ENCODE results near the gene TMC3.

TMC3 gene

DNA sequence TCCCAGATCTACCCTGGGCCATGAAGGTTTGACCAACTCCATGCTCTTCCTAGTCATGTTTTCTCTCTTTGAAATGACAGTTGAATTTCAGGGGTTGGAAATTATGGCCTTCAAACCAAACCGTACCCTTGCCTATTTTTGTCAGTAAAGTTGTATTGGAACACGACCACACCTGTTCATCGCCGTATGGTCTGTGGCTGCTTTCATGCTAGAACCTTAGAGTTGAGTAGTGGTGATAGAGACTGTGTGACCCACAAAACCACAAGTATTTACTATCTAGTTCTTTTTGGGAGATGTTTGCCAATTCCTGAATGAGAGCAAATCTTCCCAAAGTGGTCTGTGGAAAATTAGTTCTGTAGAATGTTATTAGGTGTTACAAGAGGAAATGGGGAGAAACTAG lies 26.1 kb downstream of the TMC3 start:
- no peaks in the 10 kb centered on the region for H3K4me1 ChIP-seq (ENCODE audit: control insufficient read depth, insufficient read depth, low read length, poor library complexity, severe bottlenecking)
- H3K27ac ChIP-seq (ENCODE audit: low read depth, low read length, severe bottlenecking) = no peak overlapping the region
- H3K4me3 ChIP-seq (ENCODE audit: extremely low read depth, insufficient read depth, low read length, poor library complexity, severe bottlenecking) = no peak overlapping the region
- no peaks in the 10 kb centered on the region for H3K36me3 ChIP-seq (ENCODE audit: control insufficient read depth, insufficient read depth, low read length)
- H3K9me3 ChIP-seq (ENCODE audit: control insufficient read depth, low read length) = no peaks in the 10 kb centered on the region
- WGBS, 2 experiments (ENCODE audit: insufficient coverage in 2 of 2) = 94% methylated on average over 3 of the region's 4 CpGs; no CpG with 5 or more reads in 1 of the 2 experiments

DNA sequence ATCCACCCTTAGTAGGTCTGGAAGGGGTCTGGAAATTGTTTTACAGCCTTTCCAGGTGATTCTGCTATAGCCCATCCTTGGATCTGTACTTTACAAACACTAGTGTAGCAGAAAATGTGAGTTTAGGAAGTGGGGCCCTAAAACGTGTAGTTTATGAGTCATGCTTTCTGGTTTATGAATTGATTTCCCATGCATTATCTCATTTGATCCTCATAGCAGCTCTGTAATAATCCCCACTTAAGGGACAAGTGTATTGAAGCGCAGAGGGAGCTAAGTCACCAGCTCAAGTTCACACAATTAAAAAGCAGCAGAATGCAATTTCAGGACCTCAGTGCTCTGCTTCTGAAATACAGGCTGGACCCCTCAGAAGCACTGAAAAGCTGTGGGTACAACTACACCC lies 27.4 kb downstream of the TMC3 start:
- H3K27ac ChIP-seq (ENCODE audit: low read depth, low read length, severe bottlenecking) = no peak overlapping the region
- 100% methylated on average over 1 of the region's 2 CpGs; no CpG with 5 or more reads in 1 of the 2 experiments for WGBS, 2 experiments (ENCODE audit: insufficient coverage in 2 of 2)
- no peaks in the 10 kb centered on the region for H3K36me3 ChIP-seq (ENCODE audit: control insufficient read depth, insufficient read depth, low read length)
- H3K4me3 ChIP-seq (ENCODE audit: extremely low read depth, insufficient read depth, low read length, poor library complexity, severe bottlenecking) = no peak overlapping the region
- no peaks in the 10 kb centered on the region for H3K9me3 ChIP-seq (ENCODE audit: control insufficient read depth, low read length)
- H3K4me1 ChIP-seq (ENCODE audit: control insufficient read depth, insufficient read depth, low read length, poor library complexity, severe bottlenecking) = no peaks in the 10 kb centered on the region

DNA sequence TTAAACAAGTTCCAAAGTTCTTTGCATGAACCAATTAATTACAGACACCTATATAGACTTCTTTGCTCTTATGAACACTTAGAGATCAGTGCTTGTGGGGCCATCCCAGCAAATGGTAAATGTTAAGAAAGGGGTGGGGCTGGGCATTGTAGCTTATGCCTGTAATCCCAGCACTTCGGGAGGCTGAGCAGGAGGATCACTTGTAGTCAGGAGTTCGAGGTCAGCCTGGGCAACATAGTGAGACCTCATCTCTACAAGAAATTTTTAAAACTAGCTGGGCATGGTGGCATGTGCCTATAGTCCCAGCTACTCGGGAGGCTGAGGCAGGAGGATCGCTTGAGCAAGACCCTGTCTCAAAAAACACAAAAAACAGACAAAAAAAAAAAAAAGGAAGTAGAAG lies 30.6 kb downstream of the TMC3 start:
- H3K4me3 ChIP-seq (ENCODE audit: extremely low read depth, insufficient read depth, low read length, poor library complexity, severe bottlenecking) = no peak overlapping the region
- no peaks in the 10 kb centered on the region for H3K36me3 ChIP-seq (ENCODE audit: control insufficient read depth, insufficient read depth, low read length)
- H3K27ac ChIP-seq (ENCODE audit: low read depth, low read length, severe bottlenecking) = no peak overlapping the region
- no peaks in the 10 kb centered on the region for H3K9me3 ChIP-seq (ENCODE audit: control insufficient read depth, low read length)
- H3K4me1 ChIP-seq (ENCODE audit: control insufficient read depth, insufficient read depth, low read length, poor library complexity, severe bottlenecking) = no peaks in the 10 kb centered on the region
- WGBS, 2 experiments (ENCODE audit: insufficient coverage in 2 of 2) = 93 to 95% methylated on average over 3 of the region's 4 CpGs

DNA sequence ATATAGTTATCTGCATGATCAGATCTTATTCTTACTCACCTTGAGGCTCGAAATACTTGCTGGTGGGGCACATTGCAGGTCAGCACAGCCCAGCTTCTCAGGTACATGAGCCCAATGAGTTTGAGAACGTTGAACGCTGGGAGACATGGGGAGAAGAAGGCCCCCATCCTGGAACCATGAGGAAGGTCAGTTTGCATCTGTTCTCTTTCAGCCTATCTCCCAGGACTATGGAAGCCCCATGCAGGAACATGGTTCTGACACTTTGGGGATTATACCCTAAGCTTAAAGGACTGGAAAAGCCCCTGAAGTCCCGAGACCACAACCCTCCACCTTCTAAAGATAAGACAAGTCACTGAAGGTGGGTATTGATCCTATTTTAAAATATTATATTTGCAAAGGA lies 32.7 kb downstream of the TMC3 start:
- Histone ChIP-seq H3K36me3 (ENCODE audit: control insufficient read depth, insufficient read depth, low read length) (no peaks in the 10 kb centered on the region), H3K4me1 (ENCODE audit: control insufficient read depth, insufficient read depth, low read length, poor library complexity, severe bottlenecking) (no peaks in the 10 kb centered on the region), H3K27ac (ENCODE audit: low read depth, low read length, severe bottlenecking) (no peak overlapping the region), H3K9me3 (ENCODE audit: control insufficient read depth, low read length) (no peaks in the 10 kb centered on the region), H3K4me3 (ENCODE audit: extremely low read depth, insufficient read depth, low read length, poor library complexity, severe bottlenecking) (no peak overlapping the region)
- WGBS, 2 experiments (ENCODE audit: insufficient coverage in 2 of 2) = 58 to 100% methylated on average over 2 to 3 of the region's 4 CpGs

DNA sequence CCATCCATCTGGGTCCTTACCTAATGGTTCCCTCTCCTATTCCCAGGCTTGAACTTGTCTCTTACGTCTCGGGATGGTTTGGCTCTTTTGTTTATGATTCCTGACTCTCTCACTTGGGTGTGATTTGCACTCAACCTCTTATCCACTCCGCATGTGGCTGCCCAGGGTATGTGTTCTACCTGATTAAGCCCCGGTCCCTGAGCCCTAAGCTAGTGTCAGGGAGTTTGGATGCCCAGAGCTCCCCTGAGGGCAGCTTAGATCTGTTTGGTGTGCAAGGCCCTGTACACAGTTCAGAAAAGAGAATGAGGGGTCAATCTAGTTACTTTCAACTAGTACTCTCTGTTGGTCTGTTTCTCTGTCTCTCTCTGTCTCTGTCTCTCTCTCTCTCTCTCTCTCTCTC lies 34.2 kb downstream of the TMC3 start:
- H3K36me3 ChIP-seq (ENCODE audit: control insufficient read depth, insufficient read depth, low read length) = no peaks in the 10 kb centered on the region
- no peak overlapping the region for H3K27ac ChIP-seq (ENCODE audit: low read depth, low read length, severe bottlenecking)
- H3K4me3 ChIP-seq (ENCODE audit: extremely low read depth, insufficient read depth, low read length, poor library complexity, severe bottlenecking) = no peak overlapping the region
- WGBS, 2 experiments (ENCODE audit: insufficient coverage in 2 of 2) = 81 to 83% methylated on average over 4 of the region's 4 CpGs
- H3K4me1 ChIP-seq (ENCODE audit: control insufficient read depth, insufficient read depth, low read length, poor library complexity, severe bottlenecking) = no peaks in the 10 kb centered on the region
- no peaks in the 10 kb centered on the region for H3K9me3 ChIP-seq (ENCODE audit: control insufficient read depth, low read length)

DNA sequence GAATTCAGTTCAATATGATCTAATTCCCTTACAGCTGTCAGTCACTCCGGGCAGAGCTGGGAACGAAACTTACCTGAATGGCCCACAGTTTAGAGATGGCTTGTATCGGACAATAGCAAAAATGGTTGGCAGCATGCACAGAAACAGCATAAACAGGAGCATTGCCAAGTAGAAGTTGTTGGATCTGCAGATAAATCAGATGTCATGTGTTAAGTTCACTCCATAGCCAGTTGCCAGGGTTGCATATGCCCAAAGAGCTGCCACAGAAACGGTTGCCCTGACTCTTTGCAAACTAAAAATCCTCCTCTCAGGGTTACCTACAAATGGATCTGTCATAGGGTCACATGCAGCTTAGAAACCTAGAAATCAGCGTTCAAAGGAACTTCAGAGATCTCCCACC lies 34.7 kb downstream of the TMC3 start:
- 83 to 95% methylated on average over 5 of the region's 5 CpGs for WGBS, 2 experiments (ENCODE audit: insufficient coverage in 2 of 2)
- no peaks in the 10 kb centered on the region for H3K36me3 ChIP-seq (ENCODE audit: control insufficient read depth, insufficient read depth, low read length)
- H3K4me3 ChIP-seq (ENCODE audit: extremely low read depth, insufficient read depth, low read length, poor library complexity, severe bottlenecking) = no peak overlapping the region
- H3K4me1 ChIP-seq (ENCODE audit: control insufficient read depth, insufficient read depth, low read length, poor library complexity, severe bottlenecking) = no peaks in the 10 kb centered on the region
- no peaks in the 10 kb centered on the region for H3K9me3 ChIP-seq (ENCODE audit: control insufficient read depth, low read length)
- no peak overlapping the region for H3K27ac ChIP-seq (ENCODE audit: low read depth, low read length, severe bottlenecking)

DNA sequence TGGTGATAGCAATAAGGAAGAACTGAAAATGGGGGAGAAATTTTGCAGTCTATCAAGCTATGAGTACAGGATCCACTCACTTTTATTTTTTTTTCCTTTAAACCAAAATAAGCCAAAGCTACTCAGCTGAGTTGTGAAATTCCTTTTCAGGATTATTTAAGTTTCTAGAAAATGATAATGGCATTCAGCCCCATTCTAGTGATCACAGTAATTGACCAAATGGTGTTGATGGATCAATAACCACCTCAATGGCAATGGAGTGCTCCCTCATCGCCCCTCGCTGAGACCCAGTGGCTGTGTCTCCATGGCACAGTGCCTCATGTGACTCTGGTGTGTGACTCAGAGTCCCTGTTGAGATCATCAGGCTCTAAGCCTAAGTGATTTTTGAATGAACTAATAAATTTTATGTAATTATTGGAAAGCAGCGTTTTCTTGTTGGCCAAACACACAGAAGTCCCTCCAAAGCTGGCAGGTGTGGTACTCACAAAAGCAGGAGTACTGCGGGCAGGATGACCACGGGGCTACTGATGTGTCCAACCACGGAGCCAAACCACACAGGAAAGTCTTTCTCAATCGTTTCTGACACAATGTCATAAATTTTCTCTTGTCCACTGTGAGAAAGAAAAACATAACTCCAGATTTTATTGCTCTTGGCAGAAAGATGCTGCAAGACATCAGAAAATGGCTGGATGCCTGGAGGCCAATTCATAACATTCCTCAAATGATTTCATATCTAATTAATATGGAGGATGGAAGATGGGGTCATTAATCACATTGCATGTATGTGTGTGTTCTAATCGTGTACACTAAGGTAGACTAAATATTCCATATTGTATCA lies 35.6 kb downstream of the TMC3 start:
- Histone ChIP-seq H3K27ac (ENCODE audit: low read depth, low read length, severe bottlenecking) (no peak overlapping the region), H3K4me3 (ENCODE audit: extremely low read depth, insufficient read depth, low read length, poor library complexity, severe bottlenecking) (no peak overlapping the region), H3K36me3 (ENCODE audit: control insufficient read depth, insufficient read depth, low read length) (no peaks in the 10 kb centered on the region), H3K4me1 (ENCODE audit: control insufficient read depth, insufficient read depth, low read length, poor library complexity, severe bottlenecking) (no peaks in the 10 kb centered on the region), H3K9me3 (ENCODE audit: control insufficient read depth, low read length) (no peaks in the 10 kb centered on the region)
- WGBS, 2 experiments (ENCODE audit: insufficient coverage in 2 of 2) = 89 to 94% methylated on average over 6 to 7 of the region's 8 CpGs

DNA sequence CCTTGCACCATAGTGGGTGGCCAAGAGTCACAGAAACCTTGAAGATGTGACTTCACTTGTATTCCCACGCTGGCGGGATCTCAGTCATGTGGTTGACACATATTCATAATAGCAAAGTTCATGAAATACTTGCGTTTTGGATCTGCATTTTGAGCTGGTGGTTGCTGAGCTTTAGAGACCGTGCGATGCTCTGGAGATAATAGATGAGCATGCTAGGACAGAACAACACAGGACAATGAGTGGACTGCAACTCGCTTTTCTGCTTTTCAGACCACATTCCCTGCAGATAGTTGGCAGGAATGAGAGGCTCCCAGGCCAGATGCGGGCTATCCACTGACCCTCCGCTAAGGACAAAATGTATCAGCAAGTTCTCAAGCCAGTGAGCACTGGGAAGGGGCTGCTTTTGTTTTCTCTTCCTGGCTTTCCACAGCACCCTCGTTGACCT lies 36.3 kb downstream of the TMC3 start:
- H3K4me3 ChIP-seq (ENCODE audit: extremely low read depth, insufficient read depth, low read length, poor library complexity, severe bottlenecking) = no peak overlapping the region
- no peaks in the 10 kb centered on the region for H3K9me3 ChIP-seq (ENCODE audit: control insufficient read depth, low read length)
- H3K4me1 ChIP-seq (ENCODE audit: control insufficient read depth, insufficient read depth, low read length, poor library complexity, severe bottlenecking) = no peaks in the 10 kb centered on the region
- H3K36me3 ChIP-seq (ENCODE audit: control insufficient read depth, insufficient read depth, low read length) = no peaks in the 10 kb centered on the region
- no peak overlapping the region for H3K27ac ChIP-seq (ENCODE audit: low read depth, low read length, severe bottlenecking)
- 92 to 93% methylated on average over 6 to 8 of the region's 9 CpGs for WGBS, 2 experiments (ENCODE audit: insufficient coverage in 2 of 2)

DNA sequence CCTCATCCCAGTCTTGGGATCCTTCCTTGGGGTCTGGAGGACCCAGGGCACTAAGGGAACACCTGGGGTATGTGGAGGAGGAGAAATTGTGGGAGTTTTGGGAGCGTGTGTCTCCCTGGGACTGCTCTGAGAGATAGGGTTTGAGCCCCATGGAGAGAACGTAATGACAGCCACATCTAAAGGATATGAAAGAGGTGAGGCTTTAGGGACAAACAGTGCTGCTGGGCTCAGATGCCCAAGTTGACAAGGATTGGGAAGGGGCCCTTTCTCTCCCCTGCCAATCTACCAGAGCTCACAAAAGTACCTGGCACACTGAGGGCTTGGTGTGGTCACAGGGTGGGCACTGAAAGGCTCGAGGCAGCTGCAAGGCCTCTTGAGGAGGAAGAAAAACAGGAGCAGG lies 36.8 kb downstream of the TMC3 start:
- H3K27ac ChIP-seq (ENCODE audit: low read depth, low read length, severe bottlenecking) = no peak overlapping the region
- WGBS, 2 experiments (ENCODE audit: insufficient coverage in 2 of 2) = 80 to 90% methylated on average over 1 to 3 of the region's 3 CpGs
- no peak overlapping the region for H3K4me3 ChIP-seq (ENCODE audit: extremely low read depth, insufficient read depth, low read length, poor library complexity, severe bottlenecking)
- no peaks in the 10 kb centered on the region for H3K9me3 ChIP-seq (ENCODE audit: control insufficient read depth, low read length)
- H3K36me3 ChIP-seq (ENCODE audit: control insufficient read depth, insufficient read depth, low read length) = no peaks in the 10 kb centered on the region
- H3K4me1 ChIP-seq (ENCODE audit: control insufficient read depth, insufficient read depth, low read length, poor library complexity, severe bottlenecking) = no peaks in the 10 kb centered on the region

DNA sequence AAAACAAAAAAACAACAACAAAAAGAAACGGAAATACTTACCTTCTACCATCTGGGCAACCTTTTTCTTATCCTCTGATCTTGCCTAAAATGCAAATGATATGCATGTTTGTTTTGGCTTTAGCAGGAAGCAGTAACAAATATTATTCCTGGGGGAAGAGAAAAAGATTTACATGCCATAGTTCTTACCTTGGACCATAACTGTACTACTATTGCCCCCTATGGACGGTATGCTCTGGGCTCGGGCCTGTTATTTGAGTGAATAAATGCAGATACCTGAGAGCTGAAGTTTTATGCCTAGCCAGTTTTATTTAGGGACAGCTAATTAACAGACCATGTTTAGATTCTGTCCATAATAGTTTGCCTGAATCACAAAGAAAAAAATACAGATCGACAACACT lies 37.4 kb downstream of the TMC3 start:
- H3K4me1 ChIP-seq (ENCODE audit: control insufficient read depth, insufficient read depth, low read length, poor library complexity, severe bottlenecking) = peaks cover 4% of the 10 kb centered on the region
- WGBS, 2 experiments (ENCODE audit: insufficient coverage in 2 of 2) = 100% methylated on average over 1 of the region's 4 CpGs; no CpG with 5 or more reads in 1 of the 2 experiments
- H3K27ac ChIP-seq (ENCODE audit: low read depth, low read length, severe bottlenecking) = no peak overlapping the region
- H3K36me3 ChIP-seq (ENCODE audit: control insufficient read depth, insufficient read depth, low read length) = no peaks in the 10 kb centered on the region
- H3K4me3 ChIP-seq (ENCODE audit: extremely low read depth, insufficient read depth, low read length, poor library complexity, severe bottlenecking) = no peak overlapping the region
- H3K9me3 ChIP-seq (ENCODE audit: control insufficient read depth, low read length) = no peaks in the 10 kb centered on the region

DNA sequence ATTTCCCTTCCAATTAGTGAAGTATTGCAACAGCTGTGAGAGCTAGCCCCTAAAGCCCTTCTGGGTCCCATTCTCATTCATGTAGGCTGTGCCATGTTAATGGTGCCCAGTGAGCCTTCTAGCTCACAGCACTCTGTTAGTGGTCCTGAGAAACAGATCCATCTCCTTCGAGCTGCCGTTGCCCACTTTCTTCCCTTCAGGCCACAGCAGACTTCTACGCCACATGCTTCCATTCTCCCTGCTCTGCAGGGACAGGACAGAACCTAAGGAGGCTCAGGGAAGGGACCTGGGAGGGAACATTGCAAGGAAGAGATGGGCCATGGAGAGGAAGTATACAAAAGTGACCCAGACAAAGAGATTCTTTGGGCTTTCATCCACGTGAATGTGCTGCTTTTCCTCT lies 38.4 kb downstream of the TMC3 start:
- Histone ChIP-seq H3K27ac (ENCODE audit: low read depth, low read length, severe bottlenecking) (no peak overlapping the region), H3K4me1 (ENCODE audit: control insufficient read depth, insufficient read depth, low read length, poor library complexity, severe bottlenecking) (peaks cover 9% of the 10 kb centered on the region), H3K4me3 (ENCODE audit: extremely low read depth, insufficient read depth, low read length, poor library complexity, severe bottlenecking) (no peak overlapping the region), H3K9me3 (ENCODE audit: control insufficient read depth, low read length) (no peaks in the 10 kb centered on the region), H3K36me3 (ENCODE audit: control insufficient read depth, insufficient read depth, low read length) (no peaks in the 10 kb centered on the region)
- WGBS, 2 experiments (ENCODE audit: insufficient coverage in 2 of 2) = 96% methylated on average over 3 of the region's 4 CpGs; no CpG with 5 or more reads in 1 of the 2 experiments
